Measurements from ENCODE around the gene DNAJC16.

DNA sequence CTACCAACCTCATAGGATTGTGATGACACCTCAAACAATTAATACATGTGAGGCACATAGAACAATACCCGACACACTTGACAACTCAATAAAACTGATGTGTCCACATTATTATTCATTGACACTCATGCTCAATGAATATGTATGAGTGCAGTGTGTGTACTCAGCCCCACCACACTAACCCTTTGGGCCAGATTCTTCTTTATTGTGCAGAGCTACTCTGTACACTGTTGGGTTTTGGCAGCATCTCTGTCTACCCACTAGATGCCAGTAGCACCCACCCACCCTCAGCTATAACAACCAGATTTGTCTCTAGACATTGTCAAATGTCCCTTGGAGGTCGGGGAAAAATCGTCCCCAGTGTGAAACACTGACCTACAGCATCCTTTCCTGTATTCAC lies 12.7 kb upstream of the DNAJC16 start:
- TF ChIP-seq, protein P1, sequence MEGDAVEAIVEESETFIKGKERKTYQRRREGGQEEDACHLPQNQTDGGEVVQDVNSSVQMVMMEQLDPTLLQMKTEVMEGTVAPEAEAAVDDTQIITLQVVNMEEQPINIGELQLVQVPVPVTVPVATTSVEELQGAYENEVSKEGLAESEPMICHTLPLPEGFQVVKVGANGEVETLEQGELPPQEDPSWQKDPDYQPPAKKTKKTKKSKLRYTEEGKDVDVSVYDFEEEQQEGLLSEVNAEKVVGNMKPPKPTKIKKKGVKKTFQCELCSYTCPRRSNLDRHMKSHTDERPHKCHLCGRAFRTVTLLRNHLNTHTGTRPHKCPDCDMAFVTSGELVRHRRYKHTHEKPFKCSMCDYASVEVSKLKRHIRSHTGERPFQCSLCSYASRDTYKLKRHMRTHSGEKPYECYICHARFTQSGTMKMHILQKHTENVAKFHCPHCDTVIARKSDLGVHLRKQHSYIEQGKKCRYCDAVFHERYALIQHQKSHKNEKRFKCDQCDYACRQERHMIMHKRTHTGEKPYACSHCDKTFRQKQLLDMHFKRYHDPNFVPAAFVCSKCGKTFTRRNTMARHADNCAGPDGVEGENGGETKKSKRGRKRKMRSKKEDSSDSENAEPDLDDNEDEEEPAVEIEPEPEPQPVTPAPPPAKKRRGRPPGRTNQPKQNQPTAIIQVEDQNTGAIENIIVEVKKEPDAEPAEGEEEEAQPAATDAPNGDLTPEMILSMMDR (IDR thresholded peaks at IDR 0.05) = no peak
- TF ChIP-seq EZH2 (IDR thresholded peaks at IDR 0.05) = no peak

Data from neural progenitor cell (in vitro differentiated cells).